ENCODE results near the gene TSGA10IP.

DNA sequence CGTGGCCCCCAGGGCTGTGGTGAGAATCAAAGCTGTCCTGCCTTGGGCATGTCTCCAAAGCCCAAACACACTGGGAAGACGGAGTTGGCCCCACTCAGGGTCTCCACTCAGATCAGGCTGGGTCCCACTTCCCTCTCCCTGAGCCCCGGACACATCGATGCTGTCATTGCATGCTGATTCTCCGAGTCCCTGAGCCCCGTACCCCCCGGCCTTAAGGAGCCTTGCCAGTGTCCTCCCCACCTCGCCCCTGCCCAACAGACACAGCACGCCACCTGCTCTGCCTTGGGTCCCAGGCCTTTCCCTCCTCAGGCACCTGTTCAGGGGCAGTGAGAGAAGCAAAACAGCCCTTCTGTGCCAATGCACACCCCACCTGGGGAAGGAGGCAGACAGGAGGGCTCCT, 42.1 kb downstream of the TSGA10IP start:
- TF ChIP-seq, protein P1, sequence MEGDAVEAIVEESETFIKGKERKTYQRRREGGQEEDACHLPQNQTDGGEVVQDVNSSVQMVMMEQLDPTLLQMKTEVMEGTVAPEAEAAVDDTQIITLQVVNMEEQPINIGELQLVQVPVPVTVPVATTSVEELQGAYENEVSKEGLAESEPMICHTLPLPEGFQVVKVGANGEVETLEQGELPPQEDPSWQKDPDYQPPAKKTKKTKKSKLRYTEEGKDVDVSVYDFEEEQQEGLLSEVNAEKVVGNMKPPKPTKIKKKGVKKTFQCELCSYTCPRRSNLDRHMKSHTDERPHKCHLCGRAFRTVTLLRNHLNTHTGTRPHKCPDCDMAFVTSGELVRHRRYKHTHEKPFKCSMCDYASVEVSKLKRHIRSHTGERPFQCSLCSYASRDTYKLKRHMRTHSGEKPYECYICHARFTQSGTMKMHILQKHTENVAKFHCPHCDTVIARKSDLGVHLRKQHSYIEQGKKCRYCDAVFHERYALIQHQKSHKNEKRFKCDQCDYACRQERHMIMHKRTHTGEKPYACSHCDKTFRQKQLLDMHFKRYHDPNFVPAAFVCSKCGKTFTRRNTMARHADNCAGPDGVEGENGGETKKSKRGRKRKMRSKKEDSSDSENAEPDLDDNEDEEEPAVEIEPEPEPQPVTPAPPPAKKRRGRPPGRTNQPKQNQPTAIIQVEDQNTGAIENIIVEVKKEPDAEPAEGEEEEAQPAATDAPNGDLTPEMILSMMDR (conservative IDR thresholded peaks at IDR 0.05; ENCODE audit: low read length) = no peak
- TF ChIP-seq EZH2phosphoT487 (IDR thresholded peaks at IDR 0.05; ENCODE audit: borderline replicate concordance, low read depth, low read length) = no peak
